GM18861 (cell line): ENCODE results near the gene EMX1.

ENCODE experiments used
- ATAC-seq: cut with Tn5 transposase; IDR thresholded peaks from one replicate; pipeline ENCODE4 v1.9.1; 2021; ENCODE audit not compliant: unreplicated experiment

Gene EMX1

GRCh38 chr2:72924353-72925240 lies 7.3 kb downstream of the EMX1 start:
- ATAC-seq, result peak; percentile 53

GRCh38 chr2:72925328-72925943 lies 8.1 kb downstream of the EMX1 start:
- no peak for ATAC-seq

- ATAC-seq, result no peak
Observed at GRCh38 chr2:72926368-72926767, 9.0 kb downstream of the EMX1 start.

- ATAC-seq, result no peak
Observed at GRCh38 chr2:72926811-72927465, 9.6 kb downstream of the EMX1 start.

GRCh38 chr2:72927619-72928550 lies 10.6 kb downstream of the EMX1 start:
- no peak for ATAC-seq

GRCh38 chr2:72929010-72929409 lies 11.7 kb downstream of the EMX1 start:
- ATAC-seq, result no peak

- ATAC-seq, result no peak
Observed at GRCh38 chr2:72931280-72931910, 14.1 kb downstream of the EMX1 start.

GRCh38 chr2:72932045-72932740 lies 14.9 kb downstream of the EMX1 start:
- ATAC-seq, result no peak

GRCh38 chr2:72932805-72933204 lies 15.5 kb downstream of the EMX1 start:
- ATAC-seq, result no peak

GRCh38 chr2:72933207-72933606 lies 15.9 kb downstream of the EMX1 start:
- no peak for ATAC-seq

- no peak for ATAC-seq
Observed at GRCh38 chr2:72933646-72934151, 16.4 kb downstream of the EMX1 start.

GRCh38 chr2:72934683-72935610 lies 17.6 kb downstream of the EMX1 start:
- peak; percentile 74 for ATAC-seq

GRCh38 chr2:72935611-72935957 lies 18.3 kb downstream of the EMX1 start:
- ATAC-seq, result no peak

- no peak for ATAC-seq
Observed at GRCh38 chr2:72936660-72937355, 19.5 kb downstream of the EMX1 start.

GRCh38 chr2:72937356-72937669 lies 20.0 kb downstream of the EMX1 start:
- no peak for ATAC-seq

- no peak for ATAC-seq
Observed at GRCh38 chr2:72938455-72938854, 21.1 kb downstream of the EMX1 start.

- no peak for ATAC-seq
Observed at GRCh38 chr2:72940361-72940760, 23.0 kb downstream of the EMX1 start.

- ATAC-seq, result no peak
Observed at GRCh38 chr2:72940786-72941185, 23.5 kb downstream of the EMX1 start.
